ENCODE data around the gene RELA. TPM values are rescaled to one million over a fixed set of nuclear protein-coding genes. Genes with fewer than 3 reads are reported as not detected.

Gene RELA
- total RNA-seq, 2 experiments from 2014 or later = 379 to 382 TPM

DNA sequence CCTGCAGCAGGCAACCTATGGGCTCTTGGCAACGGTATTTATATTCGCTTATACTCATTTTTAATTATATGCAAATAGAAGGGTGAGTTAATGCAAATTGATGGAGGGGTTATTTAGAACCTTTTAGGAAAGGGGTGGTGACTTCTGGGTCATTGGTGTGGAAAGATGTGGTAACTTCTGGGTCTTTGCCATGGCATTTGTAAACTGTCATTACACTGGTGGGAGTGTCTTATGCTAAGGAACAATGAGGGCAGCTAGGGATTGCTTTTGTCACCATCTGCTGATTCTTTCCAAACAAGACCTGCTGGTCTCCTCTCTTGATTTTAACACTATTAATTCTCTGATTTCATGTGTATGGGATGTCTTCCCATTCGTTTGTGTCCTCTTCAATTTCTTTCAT, 37.7 kb upstream of the RELA start:
- H3K9me3 Mint-ChIP-seq = no peaks in the 10 kb centered on the region
- DNase-seq (no peak), ATAC-seq (ENCODE audit: poor library complexity) (no peak)
- no peaks in the 10 kb centered on the region for H3K9me3 ChIP-seq (ENCODE audit: control insufficient read depth in 1 of 2, insufficient read depth in 1 of 2, low read length in 2 of 2)
- H3K4me1 ChIP-seq (ENCODE audit: insufficient read depth, low read length) = no peaks in the 10 kb centered on the region
- H3K27me3 ChIP-seq (ENCODE audit: control insufficient read depth in 1 of 2, insufficient read depth in 2 of 2, low read length in 2 of 2) = no peaks in the 10 kb centered on the region
- H3K27ac Mint-ChIP-seq = no peak overlapping the region
- no peaks in the 10 kb centered on the region for H3K4me1 Mint-ChIP-seq (ENCODE audit: low read depth)
- POLR2A ChIA-PET = interaction anchor here (0.6 kb wide), 1 partner anchor 64 kb away, joined by 3 read pairs; no protein-coding TSS in a partner anchor
- H3K27me3 Mint-ChIP-seq = peaks cover 5% of the 10 kb centered on the region
- TF ChIP-seq, protein P1, sequence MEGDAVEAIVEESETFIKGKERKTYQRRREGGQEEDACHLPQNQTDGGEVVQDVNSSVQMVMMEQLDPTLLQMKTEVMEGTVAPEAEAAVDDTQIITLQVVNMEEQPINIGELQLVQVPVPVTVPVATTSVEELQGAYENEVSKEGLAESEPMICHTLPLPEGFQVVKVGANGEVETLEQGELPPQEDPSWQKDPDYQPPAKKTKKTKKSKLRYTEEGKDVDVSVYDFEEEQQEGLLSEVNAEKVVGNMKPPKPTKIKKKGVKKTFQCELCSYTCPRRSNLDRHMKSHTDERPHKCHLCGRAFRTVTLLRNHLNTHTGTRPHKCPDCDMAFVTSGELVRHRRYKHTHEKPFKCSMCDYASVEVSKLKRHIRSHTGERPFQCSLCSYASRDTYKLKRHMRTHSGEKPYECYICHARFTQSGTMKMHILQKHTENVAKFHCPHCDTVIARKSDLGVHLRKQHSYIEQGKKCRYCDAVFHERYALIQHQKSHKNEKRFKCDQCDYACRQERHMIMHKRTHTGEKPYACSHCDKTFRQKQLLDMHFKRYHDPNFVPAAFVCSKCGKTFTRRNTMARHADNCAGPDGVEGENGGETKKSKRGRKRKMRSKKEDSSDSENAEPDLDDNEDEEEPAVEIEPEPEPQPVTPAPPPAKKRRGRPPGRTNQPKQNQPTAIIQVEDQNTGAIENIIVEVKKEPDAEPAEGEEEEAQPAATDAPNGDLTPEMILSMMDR (IDR thresholded peaks at IDR 0.05) = no peak
- intact Hi-C loops (cut with DNase I, micrococcal nuclease) = no loop called here
- no peaks in the 10 kb centered on the region for H3K36me3 Mint-ChIP-seq (ENCODE audit: low read depth)
- no peak overlapping the region for H3K4me3 Mint-ChIP-seq
- H3K27ac ChIP-seq (ENCODE audit: low read depth in 1 of 2, low read length in 2 of 2) = no peak overlapping the region
- CTCF ChIA-PET = interaction anchor here (0.5 to 1.3 kb wide), 3 partner anchors 12 to 522 kb away, joined by 3 to 6 read pairs (median 3); partner anchors contain the start of gene KAT5
- H3K4me3 ChIP-seq (ENCODE audit: low read length) = no peak overlapping the region
- H3K36me3 ChIP-seq (ENCODE audit: insufficient read depth, low read length) = no peaks in the 10 kb centered on the region

DNA sequence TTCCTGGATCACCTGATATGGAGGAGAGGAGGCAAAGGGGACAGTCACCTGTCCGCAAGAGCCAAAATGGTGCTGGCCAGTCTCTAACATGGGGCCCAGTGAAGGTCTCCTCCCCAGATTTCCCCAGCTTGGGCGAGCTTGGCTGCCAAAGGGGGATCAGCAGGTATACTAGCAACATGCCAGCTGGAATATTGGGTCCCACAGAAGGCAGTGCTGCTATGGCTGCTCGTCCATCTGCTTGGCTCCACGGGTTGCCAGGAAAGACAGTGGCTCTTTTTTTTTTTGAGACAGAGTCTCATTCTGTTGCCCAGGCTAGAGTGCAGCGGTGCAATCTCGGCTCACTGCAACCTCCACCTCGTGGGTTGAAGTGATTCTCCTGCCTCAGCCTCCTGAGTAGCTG, 36.6 kb upstream of the RELA start:
- H3K27me3 Mint-ChIP-seq = peaks cover 5% of the 10 kb centered on the region
- no peaks in the 10 kb centered on the region for H3K36me3 Mint-ChIP-seq (ENCODE audit: low read depth)
- POLR2A ChIA-PET = no interaction called here
- H3K27ac Mint-ChIP-seq = no peak overlapping the region
- H3K4me3 Mint-ChIP-seq = no peak overlapping the region
- intact Hi-C loops (cut with DNase I, micrococcal nuclease) = no loop called here
- Histone ChIP-seq H3K4me1 (ENCODE audit: insufficient read depth, low read length) (no peaks in the 10 kb centered on the region), H3K27me3 (ENCODE audit: control insufficient read depth in 1 of 2, insufficient read depth in 2 of 2, low read length in 2 of 2) (no peaks in the 10 kb centered on the region), H3K27ac (ENCODE audit: low read depth in 1 of 2, low read length in 2 of 2) (no peak overlapping the region), H3K9me3 (ENCODE audit: control insufficient read depth in 1 of 2, insufficient read depth in 1 of 2, low read length in 2 of 2) (no peaks in the 10 kb centered on the region), H3K36me3 (ENCODE audit: insufficient read depth, low read length) (no peaks in the 10 kb centered on the region), H3K4me3 (ENCODE audit: low read length) (no peak overlapping the region)
- TF ChIP-seq, protein P1 (IDR thresholded peaks at IDR 0.05) = no peak
- CTCF ChIA-PET = no interaction called here
- DNase-seq (no peak), ATAC-seq (ENCODE audit: poor library complexity) (no peak)
- no peaks in the 10 kb centered on the region for H3K4me1 Mint-ChIP-seq (ENCODE audit: low read depth)
- no peaks in the 10 kb centered on the region for H3K9me3 Mint-ChIP-seq

DNA sequence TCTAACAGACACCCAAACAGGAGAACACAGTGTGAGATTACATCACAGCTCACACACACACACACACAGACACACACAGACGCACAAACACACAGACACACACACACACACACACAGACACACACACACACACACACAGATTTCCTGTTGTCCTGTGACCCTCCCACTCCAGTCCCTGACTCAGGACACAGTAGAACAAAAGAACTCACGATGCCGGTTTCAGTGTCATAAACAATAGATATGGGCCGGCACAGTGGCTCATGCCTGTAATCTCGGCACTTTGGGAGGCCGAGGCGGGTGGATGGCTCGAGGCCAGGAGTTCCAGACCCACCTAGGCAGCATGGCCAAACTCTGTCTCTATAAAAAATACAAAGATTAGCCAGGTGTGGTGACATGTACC, 35.5 kb upstream of the RELA start:
- ChIA-PET POLR2A (no interaction called here), CTCF (no interaction called here)
- no peaks in the 10 kb centered on the region for H3K9me3 Mint-ChIP-seq
- ATAC-seq (ENCODE audit: poor library complexity) (no peak), DNase-seq (no peak)
- no peaks in the 10 kb centered on the region for H3K36me3 Mint-ChIP-seq (ENCODE audit: low read depth)
- H3K4me1 Mint-ChIP-seq (ENCODE audit: low read depth) = no peaks in the 10 kb centered on the region
- Histone ChIP-seq H3K27me3 (ENCODE audit: control insufficient read depth in 1 of 2, insufficient read depth in 2 of 2, low read length in 2 of 2) (no peaks in the 10 kb centered on the region), H3K27ac (ENCODE audit: low read depth in 1 of 2, low read length in 2 of 2) (no peak overlapping the region), H3K4me3 (ENCODE audit: low read length) (no peak overlapping the region), H3K9me3 (ENCODE audit: control insufficient read depth in 1 of 2, insufficient read depth in 1 of 2, low read length in 2 of 2) (no peaks in the 10 kb centered on the region), H3K4me1 (ENCODE audit: insufficient read depth, low read length) (no peaks in the 10 kb centered on the region), H3K36me3 (ENCODE audit: insufficient read depth, low read length) (no peaks in the 10 kb centered on the region)
- intact Hi-C loops (cut with DNase I, micrococcal nuclease) = no loop called here
- TF ChIP-seq, protein P1 (IDR thresholded peaks at IDR 0.05) = no peak
- no peak overlapping the region for H3K4me3 Mint-ChIP-seq
- H3K27ac Mint-ChIP-seq = no peak overlapping the region
- H3K27me3 Mint-ChIP-seq = peaks cover 5% of the 10 kb centered on the region
